GM12892 (cell line): ENCODE measurements around the gene DNAAF5.

ENCODE experiments used
- POLR2A ChIP-seq: IDR thresholded peaks from 2 replicates; pipeline ENCODE4 v1.6.1; 2011; ENCODE audit warnings: low read depth, low read length, control low read depth
- POLR2AphosphoS5 ChIP-seq: IDR thresholded peaks from 2 replicates; pipeline ENCODE4 v1.6.1; 2011; ENCODE audit warnings: low read depth, low read length, control low read depth
- TAF1 ChIP-seq: IDR thresholded peaks from 2 replicates; pipeline ENCODE4 v1.6.1; 2011; ENCODE audit warnings: low read depth, mild to moderate bottlenecking, control low read depth, low read length, borderline replicate concordance

- TF ChIP-seq POLR2A: no peak
- no peak for TF ChIP-seq TAF1
- no peak for TF ChIP-seq POLR2AphosphoS5
These were observed 91.7 kb downstream of the DNAAF5 start for GRCh38 chr7:818031-818699.
